Dendritic cell treated with granulocyte-macrophage colony-stimulating factor and Interleukin-4, amounts not matched to agents 40 ng/mL and 50 ng/mL, for 4 days (primary cell): Measurements from ENCODE around the gene TTK.

Experiments
- H3K27ac Mint-ChIP-seq: one replicate; pipeline ENCODE4 v1.8.0; 2022; ENCODE audit warnings: mild to moderate bottlenecking, mixed read lengths
- H3K27me3 Mint-ChIP-seq: one replicate; pipeline ENCODE4 v1.8.0; 2022; ENCODE audit warnings: mild to moderate bottlenecking, mixed read lengths
- H3K36me3 Mint-ChIP-seq: one replicate; pipeline ENCODE4 v1.8.0; 2022; ENCODE audit warnings: low read depth, mixed read lengths
- H3K4me1 Mint-ChIP-seq: one replicate; pipeline ENCODE4 v1.8.0; 2022; ENCODE audit warnings: low read depth, mixed read lengths
- H3K4me3 Mint-ChIP-seq: one replicate; pipeline ENCODE4 v1.8.0; 2022; ENCODE audit warnings: mild to moderate bottlenecking, moderate library complexity, mixed read lengths
- H3K9me3 Mint-ChIP-seq: one replicate; pipeline ENCODE4 v1.8.0; 2022; ENCODE audit warnings: mixed read lengths
- intact Hi-C: fragments of 100-400 bp; cut with micrococcal nuclease; formaldehyde crosslinking; loops from one replicate; pipeline ENCODE4 v1.15.0; 2022

TTK gene

DNA sequence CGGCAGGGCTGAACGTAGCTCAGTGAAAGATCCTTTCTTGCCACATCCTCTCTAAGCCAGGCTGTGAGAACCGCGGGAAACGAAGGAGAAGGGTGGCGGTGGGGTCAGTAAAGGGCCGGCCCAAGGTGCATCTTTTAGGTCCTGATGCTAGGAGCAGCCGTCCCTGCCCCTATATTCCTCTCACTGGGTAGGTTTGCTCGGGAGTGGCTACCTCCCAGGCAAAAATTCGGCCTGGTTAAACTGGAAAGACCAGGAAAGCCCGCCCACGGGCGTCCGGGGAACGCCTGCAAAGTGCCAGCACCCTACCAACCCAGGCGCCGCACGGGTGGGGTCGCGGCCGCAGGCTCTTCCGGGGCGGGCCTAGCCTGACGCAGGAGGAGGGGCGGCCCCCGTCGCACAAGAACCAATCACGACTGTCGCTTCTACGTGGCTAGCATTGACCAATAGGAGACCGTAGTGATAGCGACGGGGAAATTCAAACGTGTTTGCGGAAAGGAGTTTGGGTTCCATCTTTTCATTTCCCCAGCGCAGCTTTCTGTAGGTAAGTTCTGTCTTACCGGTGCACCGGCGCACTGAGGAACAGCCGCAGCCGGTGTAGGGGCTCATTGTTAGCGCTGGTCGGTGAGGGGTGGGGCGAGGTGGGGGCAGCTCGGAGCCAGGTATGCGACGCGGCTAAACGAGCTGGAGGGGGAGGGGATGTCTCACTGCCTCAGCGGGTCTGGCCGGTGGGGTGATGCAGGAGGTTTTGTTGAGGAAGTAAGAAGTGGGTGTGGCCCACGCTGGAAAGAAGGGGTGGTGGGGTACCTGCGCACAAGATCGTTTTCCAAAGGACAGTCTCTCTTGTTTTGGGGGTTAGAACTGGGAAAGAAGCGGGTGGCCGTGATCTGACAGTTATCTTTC, at the start of gene TTK:
Gene TTK, plus strand, starts transcription at position 477 of the 900 bp plus-strand sequence. CDS start 1,195 bp downstream, outside the sequence.
- Mint-ChIP-seq H3K4me1 (peaks cover 16% of the 10 kb centered on the region), H3K27ac (peak within 1 kb of the TSS; percentile 88), H3K36me3 (no peaks in the 10 kb centered on the region), H3K27me3 (no peaks in the 10 kb centered on the region), H3K9me3 (no peaks in the 10 kb centered on the region), H3K4me3 (peak within 1 kb of the TSS; percentile 89)
- intact Hi-C loops, result loop anchor here (2.0 to 10.0 kb wide), 2 partner anchors 102 to 230 kb away; partner anchors contain the start of gene BCKDHB

DNA sequence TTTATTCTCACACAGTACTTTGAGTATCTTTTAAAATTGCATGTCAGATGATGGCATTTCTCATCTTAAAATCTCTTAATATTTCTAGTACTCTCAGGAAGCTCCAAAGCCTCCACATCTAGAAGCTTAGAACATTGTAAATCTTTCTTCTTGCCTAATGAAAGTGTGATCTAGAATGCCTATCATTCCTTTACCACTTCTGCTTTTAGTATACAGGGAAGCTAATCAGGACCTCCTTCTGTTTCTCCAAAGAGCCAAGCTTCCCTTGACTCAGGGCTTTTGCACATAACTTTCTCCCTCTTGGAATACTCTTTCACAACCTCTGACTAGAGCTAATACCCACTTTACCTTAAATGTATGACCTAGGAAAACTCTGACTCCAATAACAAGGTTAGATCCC, 49.6 kb upstream of the TTK start:
- Mint-ChIP-seq H3K4me3 (no peak overlapping the region), H3K36me3 (no peaks in the 10 kb centered on the region), H3K9me3 (no peaks in the 10 kb centered on the region), H3K27ac (no peak overlapping the region), H3K4me1 (no peaks in the 10 kb centered on the region), H3K27me3 (peaks cover 14% of the 10 kb centered on the region)
- intact Hi-C loops, result no loop called here

DNA sequence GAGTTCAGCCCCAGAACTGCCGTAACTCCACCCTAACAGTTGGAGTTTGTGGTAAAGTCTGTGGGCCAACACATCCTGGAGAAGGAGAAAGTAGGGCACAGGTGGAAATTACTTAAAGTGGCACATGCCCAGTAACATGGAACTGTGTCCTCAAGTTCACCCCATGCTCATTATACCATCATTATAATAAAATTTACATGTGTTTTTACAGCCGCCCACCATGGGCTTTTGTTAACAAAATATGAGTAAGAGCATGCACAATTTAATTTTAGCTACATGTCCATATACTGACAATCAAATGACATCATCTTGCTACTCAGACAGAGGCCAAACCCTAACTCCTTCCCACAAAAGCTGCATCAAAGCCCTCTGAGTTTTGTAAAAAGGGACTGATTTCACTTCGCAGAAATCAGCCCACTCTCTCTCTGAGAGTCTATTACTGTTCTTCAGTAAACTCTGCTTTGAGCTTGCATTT, 39.8 kb upstream of the TTK start:
- Mint-ChIP-seq H3K27me3 (peaks cover 3% of the 10 kb centered on the region), H3K9me3 (peaks cover 39% of the 10 kb centered on the region), H3K4me1 (no peaks in the 10 kb centered on the region), H3K4me3 (no peak overlapping the region), H3K36me3 (no peaks in the 10 kb centered on the region), H3K27ac (no peak overlapping the region)
- intact Hi-C loops, result no loop called here

DNA sequence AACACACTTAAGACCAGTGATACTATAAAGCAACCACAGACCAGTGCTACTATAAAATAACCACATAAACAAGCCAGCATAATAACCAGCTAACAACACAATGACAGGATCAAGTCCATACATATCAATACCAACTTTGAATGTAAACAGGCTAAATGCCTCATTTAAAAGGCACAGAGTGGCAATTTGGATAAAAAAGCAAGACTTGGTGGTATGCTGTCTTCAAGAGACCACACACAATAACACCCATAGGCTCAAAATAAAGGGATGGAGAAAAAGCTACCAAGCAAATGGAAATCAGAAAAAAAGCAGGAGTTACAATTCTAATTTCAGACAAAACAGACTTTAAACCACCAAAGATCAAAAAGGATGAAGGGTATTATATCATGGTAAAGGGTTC, 37.3 kb upstream of the TTK start:
- intact Hi-C loops, result no loop called here
- Mint-ChIP-seq H3K36me3 (no peaks in the 10 kb centered on the region), H3K27ac (no peak overlapping the region), H3K4me1 (no peaks in the 10 kb centered on the region), H3K27me3 (no peaks in the 10 kb centered on the region), H3K9me3 (peaks cover 39% of the 10 kb centered on the region), H3K4me3 (no peak overlapping the region)

DNA sequence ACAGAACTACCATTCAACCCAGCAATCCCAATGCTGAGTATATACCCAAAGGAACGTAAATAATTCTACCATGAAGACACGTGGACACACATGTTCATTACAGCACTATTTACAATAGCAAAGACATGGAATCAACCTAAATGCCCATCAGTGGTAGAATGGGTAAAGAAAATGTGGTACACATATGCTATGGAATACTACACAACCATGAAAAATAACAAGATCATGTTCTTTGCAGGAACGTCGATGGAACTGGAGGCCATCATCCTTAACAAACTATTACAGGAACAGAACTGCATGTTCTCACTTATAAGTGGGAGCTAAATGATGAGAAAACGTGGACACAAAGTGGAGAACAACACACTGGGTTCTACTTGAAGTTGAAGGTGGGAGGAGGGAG, 34.7 kb upstream of the TTK start:
- no peaks in the 10 kb centered on the region for H3K4me1 Mint-ChIP-seq
- no peak overlapping the region for H3K27ac Mint-ChIP-seq
- H3K4me3 Mint-ChIP-seq, result no peak overlapping the region
- peaks cover 39% of the 10 kb centered on the region for H3K9me3 Mint-ChIP-seq
- H3K27me3 Mint-ChIP-seq, result no peaks in the 10 kb centered on the region
- no peaks in the 10 kb centered on the region for H3K36me3 Mint-ChIP-seq
- intact Hi-C loops, result no loop called here

DNA sequence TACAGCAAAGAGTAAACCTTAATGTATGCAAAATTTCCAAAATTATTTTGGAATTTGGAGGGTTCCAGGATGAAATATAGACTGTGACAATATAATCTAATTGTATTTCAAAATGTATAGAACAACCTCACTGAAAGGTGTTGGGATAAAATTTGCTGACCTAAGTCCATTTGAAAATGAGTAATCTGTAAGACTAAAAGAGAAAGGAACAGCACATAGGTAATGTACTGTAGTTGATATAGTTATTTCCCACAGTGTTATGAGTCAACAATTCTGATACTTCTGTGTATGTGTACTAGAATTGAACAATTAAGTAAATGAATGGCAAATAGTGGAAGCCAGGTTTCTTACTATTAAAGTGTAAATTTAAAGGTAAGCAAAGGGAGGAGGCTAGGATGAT, 33.3 kb upstream of the TTK start:
- peaks cover 31% of the 10 kb centered on the region for H3K9me3 Mint-ChIP-seq
- H3K4me3 Mint-ChIP-seq, result no peak overlapping the region
- no peaks in the 10 kb centered on the region for H3K4me1 Mint-ChIP-seq
- no peak overlapping the region for H3K27ac Mint-ChIP-seq
- intact Hi-C loops, result no loop called here
- H3K36me3 Mint-ChIP-seq, result no peaks in the 10 kb centered on the region
- H3K27me3 Mint-ChIP-seq, result no peaks in the 10 kb centered on the region

DNA sequence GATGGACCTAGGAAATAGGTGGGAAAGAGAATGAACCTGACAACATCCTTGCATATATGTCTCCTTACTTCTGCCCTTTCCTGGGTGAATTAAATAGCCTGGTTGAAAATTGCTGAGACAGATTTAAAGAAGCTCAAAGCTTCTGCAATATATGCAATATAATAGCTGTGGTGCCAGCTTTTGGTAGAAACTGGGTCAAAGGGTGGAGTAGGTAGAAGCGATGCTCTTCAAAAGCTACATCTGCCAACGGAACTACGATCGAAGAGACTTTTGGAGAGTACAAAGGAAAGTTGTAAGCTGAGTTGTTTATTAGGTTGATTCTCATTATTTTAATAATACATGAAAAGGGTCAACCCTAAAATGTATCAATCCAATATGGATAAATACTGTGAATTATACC, 22.8 kb upstream of the TTK start:
- Mint-ChIP-seq H3K27me3 (no peaks in the 10 kb centered on the region), H3K4me3 (no peak overlapping the region), H3K9me3 (no peaks in the 10 kb centered on the region), H3K36me3 (no peaks in the 10 kb centered on the region), H3K4me1 (no peaks in the 10 kb centered on the region), H3K27ac (no peak overlapping the region)
- intact Hi-C loops, result no loop called here

DNA sequence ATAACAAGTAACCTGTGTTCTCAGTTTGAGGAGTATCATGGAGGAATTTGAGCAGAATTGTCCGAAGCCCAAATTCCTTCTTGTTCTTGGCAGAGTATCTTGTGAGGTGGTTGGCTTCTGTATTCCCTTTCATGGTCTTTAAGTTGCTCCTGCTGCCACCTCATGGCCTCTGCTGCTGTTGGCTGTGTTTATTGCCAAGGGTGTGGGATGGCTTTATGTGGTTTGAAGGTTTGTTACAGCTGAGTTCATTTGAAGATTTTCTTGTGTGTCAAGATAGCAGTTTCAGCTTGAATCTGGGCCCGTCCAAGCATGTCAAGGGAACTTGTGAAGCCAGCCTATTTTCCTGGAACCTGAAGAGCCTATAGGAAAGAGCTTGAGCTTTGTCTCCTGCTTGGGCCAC, 20.2 kb upstream of the TTK start:
- no peaks in the 10 kb centered on the region for H3K36me3 Mint-ChIP-seq
- H3K27ac Mint-ChIP-seq, result no peak overlapping the region
- intact Hi-C loops, result no loop called here
- H3K27me3 Mint-ChIP-seq, result no peaks in the 10 kb centered on the region
- no peak overlapping the region for H3K4me3 Mint-ChIP-seq
- H3K9me3 Mint-ChIP-seq, result no peaks in the 10 kb centered on the region
- no peaks in the 10 kb centered on the region for H3K4me1 Mint-ChIP-seq

DNA sequence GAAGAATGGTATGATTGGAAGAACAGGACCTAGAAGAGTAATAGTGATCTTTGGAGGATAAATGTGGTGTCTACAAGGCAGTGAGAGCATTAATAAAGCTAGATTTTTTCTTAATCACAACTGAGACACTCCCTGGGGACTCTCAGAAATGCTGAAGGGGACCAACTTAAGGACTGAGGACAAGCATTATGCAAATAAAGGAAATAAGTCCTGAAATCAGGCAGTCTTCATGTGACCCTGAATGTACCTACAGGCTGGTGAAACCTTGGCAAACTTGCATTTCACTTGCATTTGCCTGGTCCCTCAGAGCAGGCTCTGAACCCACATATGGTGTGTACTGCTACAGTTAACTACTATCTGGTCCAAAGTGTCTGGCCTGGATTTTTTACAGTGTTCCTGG, 19.3 kb upstream of the TTK start:
- no peak overlapping the region for H3K27ac Mint-ChIP-seq
- no peaks in the 10 kb centered on the region for H3K36me3 Mint-ChIP-seq
- intact Hi-C loops, result no loop called here

DNA sequence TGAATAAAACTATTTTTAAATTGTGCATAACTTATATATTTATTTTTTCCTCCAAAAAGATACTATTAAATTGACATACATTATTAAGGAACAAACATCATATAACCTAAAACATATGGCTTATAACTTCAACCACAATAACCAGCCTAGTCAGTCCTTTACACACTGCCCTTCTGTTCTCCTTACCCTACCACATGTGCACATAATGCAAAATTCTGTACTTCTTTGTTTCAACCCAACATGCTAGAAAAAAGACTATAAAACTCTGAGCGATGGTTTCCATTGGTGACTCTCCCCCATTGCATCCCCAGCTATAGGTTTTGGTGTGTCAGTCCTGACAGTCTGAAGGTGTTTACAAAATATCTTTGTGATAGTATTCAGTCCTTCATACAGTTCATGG, 14.8 kb upstream of the TTK start:
- intact Hi-C loops, result no loop called here
- Mint-ChIP-seq H3K4me1 (peaks cover 6% of the 10 kb centered on the region), H3K27ac (no peak overlapping the region), H3K36me3 (no peaks in the 10 kb centered on the region), H3K9me3 (no peaks in the 10 kb centered on the region), H3K27me3 (no peaks in the 10 kb centered on the region), H3K4me3 (no peak overlapping the region)

More for the DNA sequence above, 19.3 kb upstream of the TTK start:
- H3K4me1 Mint-ChIP-seq, result no peaks in the 10 kb centered on the region
- no peaks in the 10 kb centered on the region for H3K9me3 Mint-ChIP-seq
- no peak overlapping the region for H3K4me3 Mint-ChIP-seq
- H3K27me3 Mint-ChIP-seq, result no peaks in the 10 kb centered on the region

DNA sequence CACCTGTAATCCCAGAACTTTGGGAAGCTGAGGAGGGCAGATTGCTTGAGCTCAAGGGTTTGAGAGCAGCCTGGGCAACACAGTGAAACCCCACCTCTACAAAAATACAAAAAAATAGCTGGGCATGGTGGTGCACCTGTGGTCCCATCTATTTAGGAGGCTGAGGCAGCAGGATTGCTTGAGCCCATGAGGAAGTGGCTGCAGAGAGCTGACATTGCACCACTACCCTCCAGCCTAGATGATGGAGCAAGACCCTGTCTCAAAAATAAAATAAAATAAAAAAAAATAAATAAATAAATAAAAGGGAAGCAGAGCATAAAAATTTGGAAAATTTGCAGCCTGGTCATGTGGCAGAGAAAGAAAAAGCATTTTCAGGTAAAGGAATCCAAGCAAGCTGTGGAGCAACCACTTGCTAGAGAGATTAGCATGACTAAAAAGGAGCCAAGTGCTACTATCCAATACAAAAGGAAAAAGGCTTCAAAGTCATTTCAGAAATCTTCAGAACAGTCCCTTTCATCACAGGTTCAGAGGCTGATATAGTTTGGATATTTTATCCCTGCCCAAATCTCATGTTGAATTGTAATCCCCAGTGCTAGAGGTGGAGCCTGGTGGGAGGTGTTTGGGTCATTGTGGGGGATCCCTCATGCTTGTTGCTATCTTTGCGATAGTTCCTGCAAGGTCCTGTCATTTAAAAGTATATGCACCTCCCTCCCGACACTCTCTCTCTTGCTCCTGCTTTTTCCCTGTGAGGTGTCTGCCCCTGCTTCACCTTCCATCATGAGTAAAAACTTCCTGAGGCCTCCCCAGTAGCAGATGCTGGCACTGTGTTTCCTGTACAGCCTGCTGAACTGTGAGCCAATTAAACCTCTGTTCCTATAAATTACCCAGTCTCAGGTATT, 11.2 kb upstream of the TTK start:
- peaks cover 6% of the 10 kb centered on the region for H3K4me1 Mint-ChIP-seq
- no peak overlapping the region for H3K4me3 Mint-ChIP-seq
- intact Hi-C loops, result no loop called here
- no peaks in the 10 kb centered on the region for H3K36me3 Mint-ChIP-seq
- H3K27me3 Mint-ChIP-seq, result peaks cover 2% of the 10 kb centered on the region
- H3K9me3 Mint-ChIP-seq, result no peaks in the 10 kb centered on the region
- no peak overlapping the region for H3K27ac Mint-ChIP-seq

DNA sequence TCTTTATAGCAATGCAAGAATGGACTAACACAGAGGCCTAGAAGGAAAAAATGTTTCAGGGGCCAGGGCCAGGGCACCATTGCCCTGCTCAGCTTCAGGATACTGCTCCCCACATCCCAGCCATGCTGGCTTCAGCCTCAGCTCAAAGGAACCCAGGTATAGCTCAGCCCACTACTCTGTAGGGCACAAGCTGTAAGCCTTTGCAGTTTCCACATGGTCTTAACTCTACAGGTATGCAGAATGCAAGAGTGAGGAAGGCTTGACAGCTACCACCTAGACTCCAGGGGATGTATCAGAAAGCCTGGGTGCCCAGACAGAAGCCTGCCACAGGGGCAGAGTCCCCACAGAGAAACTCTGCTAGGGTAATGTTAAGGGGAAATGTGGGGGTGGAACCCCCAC, 10.5 kb upstream of the TTK start:
- intact Hi-C loops, result no loop called here
- H3K4me3 Mint-ChIP-seq, result no peak overlapping the region
- H3K36me3 Mint-ChIP-seq, result no peaks in the 10 kb centered on the region
- no peak overlapping the region for H3K27ac Mint-ChIP-seq
- peaks cover 6% of the 10 kb centered on the region for H3K4me1 Mint-ChIP-seq
- no peaks in the 10 kb centered on the region for H3K9me3 Mint-ChIP-seq
- peaks cover 5% of the 10 kb centered on the region for H3K27me3 Mint-ChIP-seq

DNA sequence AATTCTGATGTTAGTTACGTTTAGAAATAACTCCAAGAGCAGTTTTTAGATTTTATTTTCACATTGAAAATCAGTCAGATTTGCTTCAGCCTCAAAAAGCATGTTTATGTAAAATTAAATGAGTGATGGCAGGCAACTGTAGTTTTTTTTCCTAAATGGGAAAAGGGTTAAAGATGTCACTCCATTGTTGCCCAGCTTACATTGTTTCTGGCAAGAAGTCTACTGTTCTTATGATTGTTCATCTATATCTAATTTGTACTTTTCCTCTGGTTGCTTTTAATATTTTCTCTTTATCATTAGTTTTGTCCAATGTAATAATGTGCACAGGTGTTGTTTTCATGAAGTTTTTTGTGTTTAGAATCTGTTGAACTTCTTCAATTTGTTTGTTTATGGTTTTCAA, 6.7 kb upstream of the TTK start:
- intact Hi-C loops, result no loop called here
- H3K4me1 Mint-ChIP-seq, result peaks cover under 1% of the 10 kb centered on the region
- H3K27me3 Mint-ChIP-seq, result peaks cover 5% of the 10 kb centered on the region
- no peak overlapping the region for H3K4me3 Mint-ChIP-seq
- H3K36me3 Mint-ChIP-seq, result no peaks in the 10 kb centered on the region
- no peaks in the 10 kb centered on the region for H3K9me3 Mint-ChIP-seq
- H3K27ac Mint-ChIP-seq, result no peak overlapping the region

DNA sequence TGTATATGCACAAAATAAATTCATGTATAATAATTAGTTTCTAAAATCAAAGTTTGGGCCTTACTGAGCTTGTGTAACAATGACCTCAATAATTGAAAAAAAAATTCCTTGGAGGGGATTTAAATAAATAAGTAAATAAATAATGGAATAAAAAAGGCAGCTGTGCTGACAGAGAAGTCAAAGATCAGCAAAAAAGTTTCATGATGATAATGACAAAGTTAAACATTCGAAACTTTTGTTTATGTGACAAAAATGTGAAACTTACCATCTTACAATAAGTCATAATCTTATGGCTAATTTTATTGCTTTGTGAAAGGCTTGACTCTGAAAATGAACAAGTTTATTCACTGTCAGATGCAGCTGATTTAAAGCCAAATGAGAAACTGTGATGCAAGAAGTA, 3.1 kb upstream of the TTK start:
- Mint-ChIP-seq H3K36me3 (no peaks in the 10 kb centered on the region), H3K27me3 (peaks cover 5% of the 10 kb centered on the region), H3K27ac (no peak overlapping the region), H3K4me1 (peaks cover 16% of the 10 kb centered on the region), H3K9me3 (no peaks in the 10 kb centered on the region), H3K4me3 (no peak overlapping the region)
- intact Hi-C loops, result loop anchor here (10.0 kb wide), 1 partner anchor 227 kb away; no protein-coding TSS in a partner anchor
